ENCODE data around the gene EXOC3. TPM values are rescaled to one million over a fixed set of nuclear protein-coding genes. Genes with fewer than 3 reads are reported as not detected.

The EXOC3 gene
- total RNA-seq, 1 donor from 2014 or later = 73.5 TPM

DNA sequence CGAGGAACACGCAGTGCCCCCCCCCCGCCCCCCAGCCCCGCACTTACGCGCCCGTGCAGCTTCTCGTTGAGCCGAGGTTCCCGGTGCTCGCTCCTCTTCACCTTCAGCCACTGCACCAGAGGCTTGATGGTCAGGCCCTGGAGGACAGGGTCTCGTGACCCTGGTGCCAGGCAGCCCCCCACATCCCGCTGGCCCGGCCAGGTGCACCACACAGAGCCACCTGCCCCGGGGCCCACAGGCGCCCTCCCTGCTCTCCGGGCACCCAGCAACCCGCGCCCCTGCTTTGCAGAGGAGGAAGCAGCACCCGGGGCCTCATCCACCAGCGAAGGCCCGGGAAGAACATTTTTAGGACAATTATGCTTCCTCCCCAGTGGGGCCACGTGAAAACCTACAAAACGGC lies 39.0 kb downstream of the EXOC3 start:
- Mint-ChIP-seq H3K4me1 (no peaks in the 10 kb centered on the region), H3K4me3 (no peak overlapping the region), H3K36me3 (no peaks in the 10 kb centered on the region), H3K9me3 (no peaks in the 10 kb centered on the region), H3K27ac (no peak overlapping the region), H3K27me3 (ENCODE audit: low read depth) (peaks cover 33% of the 10 kb centered on the region)
- TF ChIP-seq, protein P1, sequence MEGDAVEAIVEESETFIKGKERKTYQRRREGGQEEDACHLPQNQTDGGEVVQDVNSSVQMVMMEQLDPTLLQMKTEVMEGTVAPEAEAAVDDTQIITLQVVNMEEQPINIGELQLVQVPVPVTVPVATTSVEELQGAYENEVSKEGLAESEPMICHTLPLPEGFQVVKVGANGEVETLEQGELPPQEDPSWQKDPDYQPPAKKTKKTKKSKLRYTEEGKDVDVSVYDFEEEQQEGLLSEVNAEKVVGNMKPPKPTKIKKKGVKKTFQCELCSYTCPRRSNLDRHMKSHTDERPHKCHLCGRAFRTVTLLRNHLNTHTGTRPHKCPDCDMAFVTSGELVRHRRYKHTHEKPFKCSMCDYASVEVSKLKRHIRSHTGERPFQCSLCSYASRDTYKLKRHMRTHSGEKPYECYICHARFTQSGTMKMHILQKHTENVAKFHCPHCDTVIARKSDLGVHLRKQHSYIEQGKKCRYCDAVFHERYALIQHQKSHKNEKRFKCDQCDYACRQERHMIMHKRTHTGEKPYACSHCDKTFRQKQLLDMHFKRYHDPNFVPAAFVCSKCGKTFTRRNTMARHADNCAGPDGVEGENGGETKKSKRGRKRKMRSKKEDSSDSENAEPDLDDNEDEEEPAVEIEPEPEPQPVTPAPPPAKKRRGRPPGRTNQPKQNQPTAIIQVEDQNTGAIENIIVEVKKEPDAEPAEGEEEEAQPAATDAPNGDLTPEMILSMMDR (IDR thresholded peaks at IDR 0.05; ENCODE audit: unreplicated experiment) = no peak
- DNase-seq (ENCODE audit: low spot score in 2 of 2, unreplicated experiment in 2 of 2) = no peak

DNA sequence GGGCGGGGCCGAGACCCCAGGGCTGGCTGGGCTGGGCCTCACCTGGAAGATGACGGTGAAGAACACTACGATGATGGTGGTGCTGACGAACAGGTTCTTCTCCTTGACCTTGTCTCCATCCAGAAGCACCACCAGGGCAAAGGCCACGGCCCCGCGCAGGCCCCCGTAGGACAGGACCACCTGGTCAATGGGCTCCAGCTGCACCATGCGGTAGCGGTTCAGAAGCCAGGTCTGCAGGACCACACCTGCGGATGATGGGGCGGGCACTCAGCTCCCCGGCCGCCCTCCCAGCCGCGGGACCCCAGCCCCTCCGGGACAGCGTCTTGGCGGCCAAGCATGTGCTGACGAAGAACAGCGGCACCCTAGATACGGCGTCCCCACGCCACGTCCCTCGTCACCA lies 39.5 kb downstream of the EXOC3 start:
- Mint-ChIP-seq H3K27ac (no peak overlapping the region), H3K4me3 (no peak overlapping the region), H3K4me1 (no peaks in the 10 kb centered on the region), H3K9me3 (no peaks in the 10 kb centered on the region), H3K27me3 (ENCODE audit: low read depth) (peaks cover 28% of the 10 kb centered on the region), H3K36me3 (no peaks in the 10 kb centered on the region)
- DNase-seq (ENCODE audit: low spot score in 2 of 2, unreplicated experiment in 2 of 2) = no peak
- TF ChIP-seq, protein P1 (IDR thresholded peaks at IDR 0.05; ENCODE audit: unreplicated experiment) = no peak

DNA sequence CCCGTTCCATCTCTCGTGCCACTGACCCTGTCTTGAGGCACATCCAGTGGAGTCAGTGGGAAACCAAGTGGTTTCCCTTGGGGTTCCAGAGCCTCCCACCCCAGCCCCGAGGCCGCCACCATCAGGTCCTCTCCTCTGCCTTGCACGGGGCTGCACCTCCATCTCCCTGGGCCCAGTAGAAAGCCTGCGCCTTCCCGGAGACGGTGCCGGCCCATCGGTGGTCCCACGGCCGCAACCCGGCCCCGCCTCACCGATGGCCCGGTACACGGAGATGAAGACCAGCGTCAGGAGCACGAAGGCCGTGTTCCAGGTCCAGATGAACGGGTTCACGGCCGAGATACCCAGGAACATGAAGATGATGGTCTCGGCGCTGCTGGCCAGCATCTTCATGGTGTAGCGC lies 40.0 kb downstream of the EXOC3 start:
- H3K27ac Mint-ChIP-seq = no peak overlapping the region
- H3K27me3 Mint-ChIP-seq (ENCODE audit: low read depth) = peaks cover 23% of the 10 kb centered on the region
- no peaks in the 10 kb centered on the region for H3K9me3 Mint-ChIP-seq
- DNase-seq (ENCODE audit: low spot score in 2 of 2, unreplicated experiment in 2 of 2) = no peak
- H3K4me1 Mint-ChIP-seq = no peaks in the 10 kb centered on the region
- H3K36me3 Mint-ChIP-seq = no peaks in the 10 kb centered on the region
- H3K4me3 Mint-ChIP-seq = no peak overlapping the region
- TF ChIP-seq, protein P1 (IDR thresholded peaks at IDR 0.05; ENCODE audit: unreplicated experiment) = no peak

DNA sequence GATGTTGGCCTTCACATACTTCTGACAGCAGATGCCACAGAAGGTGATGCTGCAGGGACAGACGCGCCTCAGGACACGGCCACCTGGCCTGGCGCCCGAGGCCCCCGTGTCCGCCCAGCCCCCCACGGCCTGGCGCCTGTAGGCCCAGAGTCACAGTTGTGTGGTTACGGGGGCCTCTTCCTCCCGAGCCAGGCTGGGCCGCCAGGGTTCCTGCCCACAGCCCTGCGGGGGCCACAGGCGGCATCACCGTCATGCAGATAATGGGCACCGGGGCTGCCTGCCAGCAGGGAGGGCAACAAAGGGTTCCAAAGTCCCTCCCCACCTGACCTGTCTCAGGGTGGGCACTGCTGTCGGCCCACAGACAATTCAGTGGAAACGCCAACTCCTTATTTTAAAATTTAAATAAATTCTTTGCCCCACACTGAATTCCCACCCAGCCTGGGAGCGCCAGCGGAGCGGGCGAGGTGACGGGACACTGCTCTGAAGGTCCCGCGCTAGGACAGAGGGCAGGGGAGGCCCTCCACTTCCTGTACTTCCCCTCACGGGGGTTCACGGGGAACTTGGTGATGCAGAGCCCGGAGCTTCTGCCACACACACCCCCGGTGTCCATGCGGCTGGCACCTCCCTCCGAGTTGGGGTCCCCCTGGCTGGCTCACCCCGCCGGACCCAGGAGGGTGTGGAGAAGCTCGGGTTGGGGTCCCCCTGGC lies 40.6 kb downstream of the EXOC3 start:
- H3K4me1 Mint-ChIP-seq = no peaks in the 10 kb centered on the region
- H3K36me3 Mint-ChIP-seq = no peaks in the 10 kb centered on the region
- H3K27ac Mint-ChIP-seq = no peak overlapping the region
- no peak for DNase-seq (ENCODE audit: low spot score in 2 of 2, unreplicated experiment in 2 of 2)
- no peak overlapping the region for H3K4me3 Mint-ChIP-seq
- H3K9me3 Mint-ChIP-seq = no peaks in the 10 kb centered on the region
- peaks cover 23% of the 10 kb centered on the region for H3K27me3 Mint-ChIP-seq (ENCODE audit: low read depth)
- TF ChIP-seq, protein P1 (IDR thresholded peaks at IDR 0.05; ENCODE audit: unreplicated experiment) = no peak

DNA sequence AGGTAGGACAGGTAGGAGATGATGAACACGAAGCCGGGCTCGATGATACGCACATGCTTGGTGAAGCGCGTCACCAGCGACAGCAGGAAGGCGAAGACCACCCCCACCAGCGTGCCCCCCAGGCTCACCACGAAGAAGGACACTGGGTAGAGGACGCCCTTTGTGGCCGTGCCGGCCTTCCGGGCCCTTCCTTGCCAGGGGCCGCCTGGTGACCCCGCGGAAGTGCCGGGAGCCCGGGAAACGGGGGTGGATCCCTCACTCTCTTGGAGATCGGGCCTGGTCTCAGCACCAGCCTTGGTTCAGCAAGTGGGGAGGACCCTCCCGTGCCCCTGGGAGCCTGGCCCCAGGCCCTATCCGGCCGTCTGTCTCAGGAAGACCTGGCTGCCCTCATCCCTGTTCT lies 41.6 kb downstream of the EXOC3 start:
- Mint-ChIP-seq H3K27ac (no peak overlapping the region), H3K36me3 (no peaks in the 10 kb centered on the region), H3K4me3 (no peak overlapping the region), H3K9me3 (no peaks in the 10 kb centered on the region), H3K4me1 (no peaks in the 10 kb centered on the region), H3K27me3 (ENCODE audit: low read depth) (peaks cover 23% of the 10 kb centered on the region)
- no peak for DNase-seq (ENCODE audit: low spot score in 2 of 2, unreplicated experiment in 2 of 2)
- TF ChIP-seq, protein P1 (IDR thresholded peaks at IDR 0.05; ENCODE audit: unreplicated experiment) = no peak

Data from mesothelial cell of epicardium (in vitro differentiated cells).